Skeletal muscle satellite cell (primary cell): Measurements from ENCODE around the gene SMLR1.
"Not testable (repeated sequence)": the region's sequence is repeated elsewhere in the genome, so short reads cannot be mapped to it uniquely, and the experiment has no call there.

Experiments
- H3K27me3 ChIP-seq: 2 replicates; pipeline ENCODE4 v1.7.0; 2013; ENCODE audit warnings: low read length; ENCODE audit not compliant: control insufficient read depth, insufficient read depth
- H3K36me3 ChIP-seq: 2 replicates; pipeline ENCODE4 v1.7.0; 2013; ENCODE audit warnings: mild to moderate bottlenecking, control low read depth, low read length; ENCODE audit not compliant: insufficient read depth
- H3K4me1 ChIP-seq: 2 replicates; pipeline ENCODE4 v1.7.0; 2013; ENCODE audit warnings: low read length; ENCODE audit not compliant: control insufficient read depth, insufficient read depth
- H3K4me2 ChIP-seq: 2 replicates; pipeline ENCODE4 v1.7.0; 2013; ENCODE audit warnings: mild to moderate bottlenecking, low read length
- H3K4me3 ChIP-seq: 2 replicates; pipeline ENCODE4 v1.7.0; 2013; ENCODE audit warnings: low read length
- H3K9ac ChIP-seq: 2 replicates; pipeline ENCODE4 v1.7.0; 2013; ENCODE audit warnings: mild to moderate bottlenecking, low read depth, low read length, moderate library complexity
- H3K9me3 ChIP-seq: replicated peaks from 2 replicates; pipeline ENCODE4 v1.7.0; 2013; ENCODE audit warnings: mild to moderate bottlenecking, control low read depth, low read length

Gene SMLR1

GRCh38 chr6:130796313-130796905 lies 30.8 kb upstream of the SMLR1 start:
- H3K9me3 ChIP-seq: no peaks in the 10 kb centered on the region
- no peaks in the 10 kb centered on the region for H3K36me3 ChIP-seq
- H3K4me3 ChIP-seq: no peak overlapping the region
- peaks cover 2% of the 10 kb centered on the region for H3K27me3 ChIP-seq
- no peak overlapping the region for H3K4me2 ChIP-seq
- no peak overlapping the region for H3K9ac ChIP-seq
- H3K4me1 ChIP-seq: peaks cover 10% of the 10 kb centered on the region

GRCh38 chr6:130797061-130797460 lies 30.1 kb upstream of the SMLR1 start:
- Histone ChIP-seq H3K9ac (no peak overlapping the region), H3K27me3 (peaks cover 2% of the 10 kb centered on the region), H3K4me3 (no peak overlapping the region)

GRCh38 chr6:130801368-130801767 lies 25.8 kb upstream of the SMLR1 start:
- H3K9me3 ChIP-seq, H3K27me3 ChIP-seq, H3K9ac ChIP-seq, H3K36me3 ChIP-seq, H3K4me2 ChIP-seq, H3K4me1 ChIP-seq, H3K4me3 ChIP-seq: not testable (repeated sequence)

More at GRCh38 chr6:130797061-130797460, 30.1 kb upstream of the SMLR1 start:
- Histone ChIP-seq H3K36me3 (no peaks in the 10 kb centered on the region), H3K4me2 (no peak overlapping the region), H3K9me3 (no peaks in the 10 kb centered on the region), H3K4me1 (peaks cover 10% of the 10 kb centered on the region)

DNA sequence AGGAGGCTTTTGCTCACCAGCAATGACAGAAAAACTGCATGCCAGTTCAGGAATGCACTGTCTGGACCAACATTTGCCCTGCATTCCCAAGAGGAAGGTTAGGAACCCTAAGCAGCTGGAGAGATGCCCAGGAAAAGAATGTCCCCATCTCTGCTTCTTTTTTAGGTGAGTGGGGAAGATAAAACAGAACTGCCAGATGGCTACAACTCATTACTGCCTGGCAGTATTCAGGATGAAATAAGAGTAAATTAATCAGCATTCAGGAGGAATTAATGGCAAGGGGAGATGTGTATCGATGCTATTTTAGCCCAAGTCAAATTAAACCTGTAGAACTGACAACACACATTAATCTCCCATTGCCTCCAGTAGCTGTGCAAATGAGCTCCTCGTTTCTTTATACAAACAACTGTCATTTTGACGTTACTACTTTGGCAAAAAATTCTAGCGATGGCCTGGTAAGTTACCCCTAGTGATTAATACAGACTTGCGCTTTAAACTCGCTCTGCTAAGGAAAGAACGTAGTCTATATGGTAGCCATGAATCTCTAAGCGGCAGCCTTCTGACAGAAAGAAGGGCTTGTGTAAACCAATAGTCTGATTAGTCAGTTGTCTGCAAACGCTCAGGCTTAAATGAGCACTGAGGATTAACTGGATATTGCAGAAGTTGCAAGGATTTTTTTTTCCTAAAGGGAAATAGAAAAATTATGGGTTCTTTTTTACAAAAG lies 16.7 kb upstream of the SMLR1 start:
- no peak overlapping the region for H3K4me3 ChIP-seq
- H3K9ac ChIP-seq: no peak overlapping the region
- H3K27me3 ChIP-seq: no peaks in the 10 kb centered on the region
- H3K4me1 ChIP-seq: no peaks in the 10 kb centered on the region
- H3K9me3 ChIP-seq: no peaks in the 10 kb centered on the region
- no peak overlapping the region for H3K4me2 ChIP-seq
- no peaks in the 10 kb centered on the region for H3K36me3 ChIP-seq

DNA sequence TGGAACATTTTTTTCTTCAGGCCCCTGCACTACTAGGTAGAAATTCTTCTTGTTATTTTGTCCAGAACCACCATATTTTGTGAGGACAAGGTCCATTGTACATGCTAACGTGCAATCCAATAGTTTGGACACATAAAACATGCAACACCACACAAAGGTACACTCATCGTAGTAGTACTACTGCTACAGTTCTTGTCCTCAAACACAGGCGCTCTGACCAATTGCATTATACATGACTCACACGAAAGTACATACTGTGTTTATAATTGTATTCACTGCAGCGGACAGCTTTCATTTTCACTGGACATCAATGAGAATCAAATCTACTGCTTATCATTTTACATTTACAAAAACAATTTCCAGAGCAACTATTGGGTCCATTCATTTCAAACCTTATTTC lies 15.3 kb upstream of the SMLR1 start:
- Histone ChIP-seq H3K4me3 (no peak overlapping the region), H3K9me3 (no peaks in the 10 kb centered on the region), H3K4me2 (no peak overlapping the region), H3K36me3 (no peaks in the 10 kb centered on the region), H3K9ac (no peak overlapping the region), H3K4me1 (no peaks in the 10 kb centered on the region), H3K27me3 (no peaks in the 10 kb centered on the region)

DNA sequence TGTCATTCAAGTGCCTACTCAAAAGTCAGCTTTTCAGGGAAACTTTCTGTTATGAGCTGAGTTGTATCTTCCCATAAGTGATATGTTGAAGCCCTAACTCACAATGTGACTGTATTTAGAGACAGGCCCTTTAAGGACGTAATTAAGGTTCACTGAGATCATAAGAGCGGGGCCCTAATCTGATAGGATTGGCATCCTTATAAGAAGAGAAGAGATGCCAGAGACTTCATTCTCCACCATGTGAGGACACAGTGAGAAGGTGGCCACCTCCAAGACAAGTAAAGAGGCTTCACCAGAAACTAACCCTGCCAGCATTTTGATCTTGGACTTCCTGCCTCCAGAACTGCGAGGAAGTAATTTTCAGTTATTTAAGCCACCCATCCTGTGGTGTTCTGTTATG lies 12.7 kb upstream of the SMLR1 start:
- Histone ChIP-seq H3K36me3 (no peaks in the 10 kb centered on the region), H3K4me2 (no peak overlapping the region), H3K9me3 (no peaks in the 10 kb centered on the region), H3K27me3 (no peaks in the 10 kb centered on the region), H3K4me1 (no peaks in the 10 kb centered on the region), H3K4me3 (no peak overlapping the region), H3K9ac (no peak overlapping the region)

DNA sequence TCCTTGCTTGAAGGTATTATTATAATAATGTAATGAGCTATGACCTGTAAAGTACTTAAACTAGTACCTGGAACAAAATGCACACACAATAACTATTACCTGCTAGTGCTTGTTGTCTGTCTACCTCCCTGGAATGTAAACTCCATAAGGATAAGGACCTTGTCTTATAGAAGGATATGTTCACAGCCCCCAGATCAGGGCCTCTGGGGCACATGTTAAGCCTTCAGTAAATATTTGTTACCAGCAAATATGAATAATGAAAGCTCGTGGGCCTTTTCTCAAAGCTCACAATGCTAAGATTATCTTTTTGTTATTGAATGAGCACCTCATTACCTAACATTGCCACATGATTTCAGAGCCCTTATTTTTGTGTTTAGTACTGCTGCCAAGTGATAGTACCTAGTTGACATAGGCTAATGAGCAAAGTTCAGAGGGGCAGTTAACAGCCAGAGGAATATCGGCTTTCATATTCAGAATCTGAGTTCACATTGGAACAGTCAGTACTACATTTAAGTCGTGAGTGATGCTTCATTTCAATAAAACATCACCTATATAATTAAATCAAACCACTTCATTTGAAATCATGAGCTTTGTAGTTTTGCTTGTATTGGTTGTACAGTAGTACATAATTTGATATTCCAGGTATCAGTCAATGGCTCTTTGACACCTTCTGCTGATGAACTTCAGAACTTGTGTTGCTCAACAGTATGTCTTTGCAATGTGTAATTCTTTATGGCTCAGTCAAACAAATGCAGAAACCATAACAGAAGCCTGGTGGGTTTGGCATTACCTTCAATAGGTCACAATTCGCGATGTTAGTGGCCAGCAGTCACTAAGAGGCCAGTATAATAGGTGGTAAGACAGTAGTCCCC lies 11.8 kb upstream of the SMLR1 start:
- H3K9me3 ChIP-seq: no peaks in the 10 kb centered on the region
- H3K9ac ChIP-seq: no peak overlapping the region
- H3K27me3 ChIP-seq: no peaks in the 10 kb centered on the region
- H3K4me1 ChIP-seq: no peaks in the 10 kb centered on the region
- H3K4me2 ChIP-seq: no peak overlapping the region
- H3K4me3 ChIP-seq: no peak overlapping the region
- H3K36me3 ChIP-seq: no peaks in the 10 kb centered on the region

DNA sequence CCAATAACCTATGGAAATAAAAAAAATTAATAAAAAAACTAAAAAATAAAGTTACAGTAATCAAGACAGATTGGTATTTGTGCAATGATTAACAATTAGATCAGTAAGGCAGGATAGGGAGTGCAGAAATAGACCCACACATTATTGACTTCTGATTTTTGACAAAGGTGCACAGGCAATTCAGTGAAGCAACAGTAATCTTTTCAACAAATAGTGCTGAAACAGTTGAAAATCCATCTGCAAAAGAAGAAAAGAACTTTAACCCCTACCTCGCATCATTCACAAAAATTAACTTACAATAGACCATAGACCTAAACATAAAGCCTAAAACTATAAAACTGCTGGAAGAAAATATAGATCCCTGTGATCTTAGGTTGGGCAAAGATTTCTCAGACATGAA lies 4.5 kb upstream of the SMLR1 start:
- no peaks in the 10 kb centered on the region for H3K36me3 ChIP-seq
- H3K4me1 ChIP-seq: no peaks in the 10 kb centered on the region
- H3K9me3 ChIP-seq: no peaks in the 10 kb centered on the region
- H3K4me2 ChIP-seq: no peak overlapping the region
- no peak overlapping the region for H3K4me3 ChIP-seq
- H3K9ac ChIP-seq: no peak overlapping the region
- H3K27me3 ChIP-seq: no peaks in the 10 kb centered on the region

DNA sequence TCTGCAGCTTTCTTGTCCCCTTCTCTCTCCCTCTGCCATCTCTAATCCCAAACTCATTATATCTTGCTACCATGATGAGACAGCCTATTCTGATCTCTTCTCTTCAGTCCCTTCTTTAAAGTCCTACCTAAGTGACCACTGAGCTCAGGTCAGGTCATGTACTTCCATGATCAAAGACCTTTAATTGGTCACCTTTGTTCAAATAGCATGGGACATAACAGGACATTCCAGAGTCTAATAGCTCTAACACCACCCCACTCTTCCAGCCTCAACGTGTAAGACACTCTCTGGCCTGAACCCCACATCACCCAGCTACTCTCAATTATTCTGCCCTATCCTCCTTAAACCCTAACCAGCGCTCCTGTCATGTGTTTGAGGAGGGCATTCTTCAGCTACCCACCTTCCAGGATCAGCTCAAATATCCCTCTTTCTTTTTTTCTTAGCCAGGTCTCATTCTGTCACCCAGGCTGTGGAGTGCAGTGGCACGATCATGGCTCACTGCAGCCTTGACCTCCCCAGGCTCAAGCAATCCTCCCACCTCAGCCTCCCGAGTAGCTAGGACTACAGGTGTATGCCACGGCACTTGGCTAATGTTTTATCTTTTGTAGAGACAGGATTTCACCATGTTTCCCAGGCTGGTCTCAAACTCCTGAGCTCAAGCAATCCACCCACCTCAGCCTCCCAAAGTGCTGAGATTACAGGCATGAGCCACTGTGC lies 2.1 kb upstream of the SMLR1 start:
- Histone ChIP-seq H3K4me3 (no peak overlapping the region), H3K4me2 (no peak overlapping the region), H3K36me3 (no peaks in the 10 kb centered on the region), H3K4me1 (no peaks in the 10 kb centered on the region), H3K9me3 (no peaks in the 10 kb centered on the region), H3K27me3 (no peaks in the 10 kb centered on the region), H3K9ac (no peak overlapping the region)

DNA sequence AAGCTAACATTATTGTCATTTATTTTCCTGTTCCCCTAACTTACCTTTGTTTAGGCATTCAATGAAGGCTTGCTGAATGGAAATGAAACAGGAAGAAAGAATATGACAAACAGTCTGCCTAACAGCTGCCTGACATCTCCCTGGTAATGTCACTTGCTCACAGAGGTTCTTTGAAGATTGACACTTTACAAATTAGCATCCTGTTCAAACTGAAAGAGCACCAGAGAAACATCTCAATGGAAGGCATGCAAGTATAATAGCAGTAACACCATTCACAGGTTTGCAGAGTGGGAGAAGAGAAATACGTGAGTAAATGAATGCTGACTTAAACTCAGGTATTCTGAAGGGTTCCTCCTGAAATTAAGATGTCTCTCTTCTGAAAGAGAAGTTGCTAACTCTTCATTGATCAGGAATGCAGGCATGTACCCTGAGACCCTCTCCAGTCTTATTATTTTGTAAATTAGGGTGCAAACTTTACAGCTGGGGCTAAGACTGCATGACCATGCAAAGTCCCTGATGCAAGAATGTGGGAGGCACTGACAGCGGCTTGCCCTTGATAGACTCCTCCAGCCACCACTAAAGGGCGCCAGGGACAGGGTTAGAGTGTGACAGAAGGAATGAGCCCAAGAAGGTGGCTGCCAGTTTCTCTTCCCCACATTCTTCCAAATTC lies 1.3 kb upstream of the SMLR1 start:
- Histone ChIP-seq H3K27me3 (no peaks in the 10 kb centered on the region), H3K4me2 (no peak overlapping the region), H3K9me3 (no peaks in the 10 kb centered on the region), H3K9ac (no peak overlapping the region), H3K36me3 (no peaks in the 10 kb centered on the region), H3K4me1 (no peaks in the 10 kb centered on the region), H3K4me3 (no peak overlapping the region)
